Peyer's patch (tissue), 4 donors: Measurements from ENCODE around the gene ZNF804B. TPM values are rescaled to one million over a fixed set of nuclear protein-coding genes. Genes with fewer than 3 reads are reported as not detected.

ENCODE experiments used
- DNase-seq, 3 donors: peaks; one replicate each; pipeline ENCODE4 v3.0.0-alpha.2; 2017 to 2019
- H3K27ac ChIP-seq, 4 donors: fragments of 200-600 bp; sonication (generic); one replicate each; pipeline ENCODE4 v1.5.1; 2016 to 2019
- H3K27me3 ChIP-seq, 2 donors: fragments of 200-600 bp; sonication (generic); one replicate each; pipeline ENCODE4 v1.5.1; 2019
- H3K36me3 ChIP-seq, 3 donors: fragments of 200-600 bp; sonication (generic); one replicate each; pipeline ENCODE4 v1.5.1; 2016 to 2019
- H3K4me1 ChIP-seq, 4 donors: fragments of 200-600 bp; sonication (generic); one replicate each; pipeline ENCODE4 v1.5.1; 2016 to 2019
- H3K4me3 ChIP-seq, 4 donors: fragments of 200-600 bp; sonication (generic); 1 replicate in 3 of 4; 2 replicates in 1 of 4; pipeline ENCODE4 v1.5.1; 2016 to 2019; ENCODE audit warnings: mild to moderate bottlenecking in 1 of 4
- H3K9me3 ChIP-seq, 4 donors: fragments of 200-600 bp; sonication (generic); one replicate each; pipeline ENCODE4 v1.5.1; 2016 to 2019; ENCODE audit warnings: mild to moderate bottlenecking in 1 of 4
- CTCF ChIP-seq, 6 experiments: fragments of 450-650 bp in 4 of 6; fragments of 200-600 bp in 2 of 6; sonication (generic) in 1 of 6; IDR thresholded peaks; one replicate each; pipeline ENCODE4 v1.5.1; 2017 to 2019; ENCODE audit warnings: antibody characterized with exemption in 6 of 6, mild to moderate bottlenecking in 3 of 6, moderate library complexity in 1 of 6
- POLR2A ChIP-seq, 2 donors: fragments of 450-650 bp; IDR thresholded peaks; one replicate each; pipeline ENCODE4 v1.5.1; 2017; ENCODE audit warnings: antibody characterized with exemption in 2 of 2, mild to moderate bottlenecking in 2 of 2, moderate library complexity in 2 of 2
- total RNA-seq, 4 donors: library from RNA; depleted of rRNA; stranded (reverse); fragments of >200 nt; gene quantifications; one replicate each; pipeline ENCODE4 v1.1.0, GENCODE V29; 2016

The ZNF804B gene
- total RNA-seq, 4 donors from 2014 or later = not detected

DNA sequence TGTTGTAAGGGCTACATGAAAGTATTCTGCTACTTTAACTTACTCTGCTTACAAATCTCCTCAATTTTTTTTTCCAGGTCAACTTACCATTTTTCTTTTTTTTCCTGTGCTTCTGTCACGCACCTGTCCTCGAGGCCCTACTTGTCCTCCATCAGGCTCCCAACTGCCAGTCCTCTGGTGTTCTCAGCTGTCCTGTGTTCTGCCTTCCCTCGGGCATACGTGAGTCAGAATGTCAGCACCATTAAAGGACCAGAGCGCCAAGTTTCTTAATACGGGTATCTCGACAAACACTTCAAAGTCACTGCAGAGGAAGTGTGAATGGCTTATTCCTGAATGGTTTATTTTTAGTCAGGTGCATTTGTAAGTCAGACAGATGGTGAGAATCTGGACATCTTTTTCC lies 36.1 kb downstream of the ZNF804B start, which contains the start of gene TEX47:
TEX47 (minus strand) TSS at position 185 of the 400 bp plus-strand sequence. CDS start 795 bp downstream, outside the sequence.
- TF ChIP-seq POLR2A (IDR thresholded peaks at IDR 0.05) (no peak), CTCF (IDR thresholded peaks at IDR 0.05) (no peak)
- H3K27ac ChIP-seq = no peak within 1 kb of the TSS
- H3K27me3 ChIP-seq = no peaks in the 10 kb centered on the region
- no peak within 1 kb of the TSS for H3K4me3 ChIP-seq
- no peaks in the 10 kb centered on the region for H3K36me3 ChIP-seq
- H3K4me1 ChIP-seq = no peaks in the 10 kb centered on the region
- DNase-seq = no peak
- H3K9me3 ChIP-seq = no peaks in the 10 kb centered on the region

DNA sequence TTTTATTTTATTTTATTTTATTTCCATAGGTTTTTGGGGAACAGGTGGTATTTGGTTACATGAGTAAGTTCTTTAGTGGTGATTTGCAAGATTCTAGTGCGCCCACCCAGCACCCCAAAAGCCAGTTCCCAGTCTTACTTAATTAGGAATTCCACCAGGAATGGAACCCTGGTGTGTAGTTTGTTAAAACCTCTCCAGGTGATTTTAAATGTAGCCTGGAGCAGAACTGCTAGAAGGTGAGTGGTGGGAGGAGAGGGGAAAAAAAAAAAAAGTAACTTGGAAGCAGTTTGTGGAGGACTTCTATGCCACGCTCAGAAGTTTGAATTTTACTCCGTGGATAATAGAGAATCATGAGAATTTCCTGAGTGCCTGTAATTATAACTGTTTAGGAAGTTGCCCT lies 41.5 kb downstream of the ZNF804B start:
- no peaks in the 10 kb centered on the region for H3K27me3 ChIP-seq
- H3K27ac ChIP-seq = no peak overlapping the region
- no peak overlapping the region for H3K4me3 ChIP-seq
- H3K9me3 ChIP-seq = no peaks in the 10 kb centered on the region
- no peak for DNase-seq
- no peaks in the 10 kb centered on the region for H3K4me1 ChIP-seq
- no peaks in the 10 kb centered on the region for H3K36me3 ChIP-seq
- no peak for TF ChIP-seq CTCF (IDR thresholded peaks at IDR 0.05)
- no peak for TF ChIP-seq POLR2A (IDR thresholded peaks at IDR 0.05)

DNA sequence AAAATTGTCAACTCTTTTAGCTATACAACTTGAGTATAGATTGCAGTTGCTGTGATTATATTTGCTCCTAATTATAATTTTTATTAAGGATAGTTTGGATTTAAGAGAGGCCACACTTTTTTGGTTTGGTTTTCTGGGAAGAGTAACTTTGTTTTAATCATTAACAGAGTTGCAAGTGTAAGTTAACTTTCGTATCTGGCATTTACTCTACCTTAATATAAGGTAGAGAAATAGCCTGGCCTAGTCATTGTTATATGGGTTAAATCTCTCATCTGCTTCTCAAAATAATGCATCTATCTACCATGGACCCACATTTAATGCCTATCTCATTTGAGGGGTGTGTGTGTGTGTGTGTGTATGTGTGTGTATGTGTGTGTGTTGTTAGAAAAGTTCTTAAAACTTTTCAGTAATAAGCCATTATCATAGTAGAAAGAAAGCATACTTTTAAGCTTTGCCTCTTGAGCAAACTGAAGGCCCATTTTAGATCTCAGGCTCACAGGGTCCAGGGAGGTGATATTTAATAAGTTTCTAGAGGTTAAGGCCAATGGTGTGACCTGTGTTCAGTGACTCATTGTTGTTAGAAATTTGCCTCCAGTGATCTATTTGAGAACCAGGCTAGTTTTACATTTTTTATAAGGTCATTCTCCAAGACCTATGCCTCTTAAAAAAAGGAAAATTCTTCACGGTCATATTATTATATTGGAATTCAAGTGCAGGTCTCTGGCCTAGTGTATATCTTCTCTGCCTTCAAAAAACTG lies 47.0 kb downstream of the ZNF804B start:
- Histone ChIP-seq H3K9me3 (no peaks in the 10 kb centered on the region), H3K27ac (no peak overlapping the region)
- DNase-seq = no peak

DNA sequence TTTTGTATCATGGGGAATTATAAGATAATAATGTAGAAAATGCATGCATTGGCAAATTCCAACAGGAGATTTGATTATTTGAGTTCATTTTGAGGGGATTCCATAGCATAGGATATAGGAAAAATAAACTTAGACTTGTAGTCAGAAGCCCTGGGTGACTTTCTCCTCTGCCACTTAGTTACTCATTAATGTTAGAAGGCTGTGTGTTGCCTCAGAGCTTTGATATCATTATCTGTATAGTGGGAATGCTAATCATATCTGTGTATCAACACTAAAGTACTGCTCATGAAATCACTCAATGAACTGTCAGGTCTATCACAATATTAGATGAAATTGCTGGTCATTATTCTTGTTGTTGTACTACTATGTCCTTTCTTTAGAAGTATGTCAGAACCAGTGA lies 59.1 kb downstream of the ZNF804B start:
- Histone ChIP-seq H3K9me3 (no peaks in the 10 kb centered on the region), H3K27me3 (no peaks in the 10 kb centered on the region), H3K4me3 (no peak overlapping the region), H3K4me1 (no peaks in the 10 kb centered on the region), H3K36me3 (no peaks in the 10 kb centered on the region), H3K27ac (no peak overlapping the region)
- no peak for DNase-seq
- no peak for TF ChIP-seq CTCF (IDR thresholded peaks at IDR 0.05)
- no peak for TF ChIP-seq POLR2A (IDR thresholded peaks at IDR 0.05)

More for the DNA sequence above, 47.0 kb downstream of the ZNF804B start:
- H3K27me3 ChIP-seq = no peaks in the 10 kb centered on the region
- H3K4me1 ChIP-seq = no peaks in the 10 kb centered on the region
- no peak overlapping the region for H3K4me3 ChIP-seq
- H3K36me3 ChIP-seq = no peaks in the 10 kb centered on the region
- TF ChIP-seq CTCF (IDR thresholded peaks at IDR 0.05) = no peak
- no peak for TF ChIP-seq POLR2A (IDR thresholded peaks at IDR 0.05)

DNA sequence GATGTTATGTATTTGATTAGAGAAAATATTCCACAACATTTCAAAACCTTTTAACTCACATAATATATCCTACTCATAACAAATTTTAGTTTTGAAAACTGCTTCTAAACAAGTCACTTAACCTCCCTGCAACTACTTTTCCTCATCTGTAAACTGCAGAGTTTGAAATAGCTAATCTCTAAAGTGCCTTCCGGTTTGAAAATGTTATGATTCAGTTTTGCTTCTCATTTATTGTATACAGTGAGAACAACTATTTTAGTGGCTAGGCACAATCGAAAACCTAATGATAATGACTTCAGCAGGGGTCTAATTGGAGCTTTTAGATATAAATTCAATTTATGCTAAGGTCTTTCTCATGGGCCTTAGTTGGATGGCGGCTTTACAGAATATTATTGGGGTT lies 66.7 kb downstream of the ZNF804B start:
- Histone ChIP-seq H3K27ac (no peak overlapping the region), H3K4me3 (no peak overlapping the region), H3K27me3 (no peaks in the 10 kb centered on the region), H3K4me1 (no peaks in the 10 kb centered on the region), H3K36me3 (no peaks in the 10 kb centered on the region), H3K9me3 (no peaks in the 10 kb centered on the region)
- no peak for TF ChIP-seq CTCF (IDR thresholded peaks at IDR 0.05)
- TF ChIP-seq POLR2A (IDR thresholded peaks at IDR 0.05) = no peak
- no peak for DNase-seq
